Suprapubic skin (tissue), 4 donors: ENCODE data around the gene DNM3.

Experiments used
- CTCF ChIP-seq, 2 donors: fragments of 200-600 bp in 1 of 2; fragments of 450-650 bp in 1 of 2; sonication (generic) in 1 of 2; IDR thresholded peaks; one replicate each; pipeline ENCODE4 v1.5.1; 2016 to 2019; ENCODE audit warnings: antibody characterized with exemption in 2 of 2, mild to moderate bottlenecking in 1 of 2, moderate library complexity in 1 of 2
- EP300 ChIP-seq: sonication (generic); formaldehyde crosslinking; IDR thresholded peaks from one replicate; pipeline ENCODE4 v1.6.1; 2017; ENCODE audit warnings: antibody characterized with exemption
- POLR2AphosphoS5 ChIP-seq, 3 donors: sonication (generic); formaldehyde crosslinking; IDR thresholded peaks; one replicate each; pipeline ENCODE4 v1.6.1; 2017; ENCODE audit warnings: antibody characterized with exemption in 3 of 3

- TF ChIP-seq CTCF (IDR thresholded peaks at IDR 0.05) (no peak), POLR2AphosphoS5 (IDR thresholded peaks at IDR 0.05) (no peak), EP300 (no peak)
Measured at GRCh38 chr1:171963762-171964161, 122.5 kb downstream of the DNM3 start.
